NCI-H1930 (cell line): ENCODE data around the gene TRIM66.

Source experiments
- DNase-seq, 2 experiments: peaks; one replicate each; lab custom pipeline; 2025; lab: John Stamatoyannopoulos, UW

The TRIM66 gene

GRCh38 chr11:8566613-8567210, 115.8 kb downstream of the TRIM66 start:
- peak in 1 of 2 experiments; percentile 57 for DNase-seq

- DNase-seq = no peak
Observed at GRCh38 chr11:8564526-8564925, 117.9 kb downstream of the TRIM66 start.
